ENCODE data around the gene CLTCL1. TPM values are rescaled to one million over a fixed set of nuclear protein-coding genes. Genes with fewer than 3 reads are reported as not detected.

Gene CLTCL1
- total RNA-seq, 1 experiment from 2014 or later = 7.5 TPM

DNA sequence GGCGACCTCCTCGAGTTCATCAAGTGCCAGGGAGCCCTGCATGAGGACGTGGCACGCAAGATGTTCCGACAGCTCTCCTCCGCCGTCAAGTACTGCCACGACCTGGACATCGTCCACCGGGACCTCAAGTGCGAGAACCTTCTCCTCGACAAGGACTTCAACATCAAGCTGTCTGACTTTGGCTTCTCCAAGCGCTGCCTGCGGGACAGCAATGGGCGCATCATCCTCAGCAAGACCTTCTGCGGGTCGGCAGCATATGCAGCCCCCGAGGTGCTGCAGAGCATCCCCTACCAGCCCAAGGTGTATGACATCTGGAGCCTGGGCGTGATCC, 159.9 kb downstream of the CLTCL1 start:
- DNase-seq = no peak
- Histone ChIP-seq H3K27ac (no peak overlapping the region), H3K4me3 (no peak overlapping the region), H3K9me3 (replicated peaks) (no peaks in the 10 kb centered on the region), H3K27me3 (no peaks in the 10 kb centered on the region), H3K36me3 (peaks cover 17% of the 10 kb centered on the region), H3K4me1 (no peaks in the 10 kb centered on the region)

DNA sequence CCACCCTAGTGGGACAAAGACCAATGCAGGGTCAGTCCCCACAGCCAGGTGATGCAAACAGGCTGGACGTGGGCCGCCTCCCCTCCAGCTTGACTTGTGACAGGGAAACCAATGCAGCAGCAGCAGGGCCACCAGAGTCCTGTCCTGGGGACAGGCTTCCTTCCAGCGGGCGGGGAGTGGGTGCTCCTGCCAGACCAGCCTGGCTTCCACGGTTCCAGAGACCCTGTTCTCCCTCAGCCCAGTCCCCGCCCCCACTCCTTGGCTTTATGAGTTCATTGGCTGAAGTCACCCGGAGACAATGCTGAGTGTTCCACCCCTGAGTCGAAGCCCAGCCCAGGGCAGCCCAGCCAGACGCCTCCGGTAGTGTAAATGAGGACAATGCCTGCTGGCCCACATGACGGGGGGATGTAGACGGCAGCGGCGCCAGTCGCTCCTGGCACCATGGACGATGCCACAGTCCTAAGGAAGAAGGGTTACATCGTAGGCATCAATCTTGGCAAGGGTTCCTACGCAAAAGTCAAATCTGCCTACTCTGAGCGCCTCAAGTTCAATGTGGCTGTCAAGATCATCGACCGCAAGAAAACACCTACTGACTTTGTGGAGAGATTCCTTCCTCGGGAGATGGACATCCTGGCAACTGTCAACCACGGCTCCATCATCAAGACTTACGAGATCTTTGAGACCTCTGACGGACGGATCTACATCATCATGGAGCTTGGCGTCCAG, 160.4 kb downstream of the CLTCL1 start, which contains the start of gene TSSK2:
TSSK2 (plus strand) TSS at position 350 of the 726 bp plus-strand sequence; CDS start at position 442, 92 bp downstream.
- Histone ChIP-seq H3K27ac (no peak within 1 kb of the TSS), H3K36me3 (peaks cover 16% of the 10 kb centered on the region; the same call in 1 of the 2 replicates), H3K27me3 (no peaks in the 10 kb centered on the region), H3K4me3 (no peak within 1 kb of the TSS), H3K4me1 (no peaks in the 10 kb centered on the region), H3K9me3 (replicated peaks) (no peaks in the 10 kb centered on the region)
- DNase-seq = no peak

DNA sequence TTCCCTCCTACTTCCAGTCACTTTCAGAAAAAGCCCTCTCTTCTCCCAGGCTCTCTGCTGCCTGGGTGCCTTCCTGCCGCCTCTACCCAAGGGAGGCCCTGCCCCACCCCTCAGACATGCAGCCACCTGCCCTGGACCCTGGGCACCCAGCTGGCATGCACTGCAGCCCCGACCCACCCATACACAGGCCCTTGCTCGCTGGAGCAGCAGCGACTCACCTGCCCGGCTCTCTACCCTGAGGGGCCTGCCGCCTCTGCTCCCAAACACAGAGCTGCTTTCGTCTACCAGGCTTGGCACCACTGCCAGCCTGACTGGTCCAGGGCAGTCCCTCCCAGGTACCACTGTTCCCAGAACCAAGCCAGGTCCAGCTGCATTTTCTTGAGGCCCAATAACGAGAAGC, 161.6 kb downstream of the CLTCL1 start:
- DNase-seq = no peak
- no peaks in the 10 kb centered on the region for H3K9me3 ChIP-seq (replicated peaks)
- no peak overlapping the region for H3K27ac ChIP-seq
- no peak overlapping the region for H3K4me3 ChIP-seq
- H3K4me1 ChIP-seq = no peaks in the 10 kb centered on the region
- peaks cover 11% of the 10 kb centered on the region; the same call in 1 of the 2 replicates for H3K36me3 ChIP-seq
- no peaks in the 10 kb centered on the region for H3K27me3 ChIP-seq

Other genes starting within 250 kb of the CLTCL1 start
- gene DGCR2, start 169.3 kb downstream of the CLTCL1 start, total RNA-seq (2014; rRNA removed; shearing (Covaris generic)) = 27.6 and 29.3 TPM in 2 replicates
- gene TSSK2, start 160.4 kb downstream of the CLTCL1 start, total RNA-seq (2014; rRNA removed; shearing (Covaris generic)) = not detected in 2 replicates
- gene ESS2, start 147.1 kb downstream of the CLTCL1 start, total RNA-seq (2014; rRNA removed; shearing (Covaris generic)) = 10.4 and 12.0 TPM in 2 replicates
- not detected in 2 replicates for gene GSC2, start 141.4 kb downstream of the CLTCL1 start, total RNA-seq (2014; rRNA removed; shearing (Covaris generic))
- gene SLC25A1, start 113.0 kb downstream of the CLTCL1 start, total RNA-seq (2014; rRNA removed; shearing (Covaris generic)) = 34.5 and 38.7 TPM in 2 replicates
- 25.2 and 25.3 TPM in 2 replicates for gene HIRA, start 140.0 kb upstream of the CLTCL1 start, total RNA-seq (2014; rRNA removed; shearing (Covaris generic))
- 51.5 and 55.7 TPM in 2 replicates for gene MRPL40, start 140.8 kb upstream of the CLTCL1 start, total RNA-seq (2014; rRNA removed; shearing (Covaris generic))
- gene C22orf39, start 156.0 kb upstream of the CLTCL1 start, total RNA-seq (2014; rRNA removed; shearing (Covaris generic)) = 37.4 and 40.9 TPM in 2 replicates
- gene UFD1, start 187.5 kb upstream of the CLTCL1 start, total RNA-seq (2014; rRNA removed; shearing (Covaris generic)) = 91.8 and 98.1 TPM in 2 replicates
- gene CDC45, start 188.2 kb upstream of the CLTCL1 start, total RNA-seq (2014; rRNA removed; shearing (Covaris generic)) = 48.4 and 56.0 TPM in 2 replicates
- 0.04 and 0.20 TPM in 2 replicates for gene CLDN5, start 232.7 kb upstream of the CLTCL1 start, total RNA-seq (2014; rRNA removed; shearing (Covaris generic))